ENCODE results near the gene PSMB2.
"Not testable (repeated sequence)": the region's sequence is repeated elsewhere in the genome, so short reads cannot be mapped to it uniquely, and the experiment has no call there.

DNA sequence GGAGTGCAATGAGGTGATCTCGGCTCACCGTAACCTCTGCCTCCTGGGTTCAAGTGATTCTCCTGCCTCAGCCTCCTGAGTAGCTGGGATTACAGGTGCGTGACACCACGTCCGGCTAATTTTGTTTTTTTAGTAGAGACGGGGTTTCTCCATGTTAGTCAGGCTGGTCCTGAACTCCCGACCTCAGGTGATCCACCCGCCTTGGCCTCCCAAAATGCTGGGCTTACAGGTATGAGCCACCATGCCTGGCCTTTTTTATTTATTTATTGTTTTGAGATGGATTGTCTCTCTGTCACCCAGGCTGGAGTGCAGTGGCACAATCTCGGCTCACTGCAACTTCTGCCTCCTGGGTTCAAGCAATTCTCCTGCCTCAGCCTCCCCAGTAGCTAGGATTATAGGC, 59.7 kb downstream of the PSMB2 start:
- not testable (repeated sequence) for TF ChIP-seq ZFP30 (CRISPR knock-in tag; IDR thresholded peaks at IDR 0.05); GLIS3 (CRISPR knock-in tag; IDR thresholded peaks at IDR 0.05); ESRRG (CRISPR knock-in tag; IDR thresholded peaks at IDR 0.05); ZFP3 (CRISPR knock-in tag; IDR thresholded peaks at IDR 0.05); ARNTL (CRISPR knock-in tag; IDR thresholded peaks at IDR 0.05; ENCODE audit: borderline replicate concordance, low read depth); ZNF8 (CRISPR knock-in tag; IDR thresholded peaks at IDR 0.05); TCF4 (CRISPR knock-in tag; IDR thresholded peaks at IDR 0.05; ENCODE audit: borderline replicate concordance); CSRNP3 (CRISPR knock-in tag; IDR thresholded peaks at IDR 0.05); BACH2 (CRISPR knock-in tag; IDR thresholded peaks at IDR 0.05; ENCODE audit: borderline replicate concordance); ZNF70 (CRISPR knock-in tag; IDR thresholded peaks at IDR 0.05); SNAI2 (CRISPR knock-in tag; IDR thresholded peaks at IDR 0.05)
- TF ChIP-seq, protein P1, sequence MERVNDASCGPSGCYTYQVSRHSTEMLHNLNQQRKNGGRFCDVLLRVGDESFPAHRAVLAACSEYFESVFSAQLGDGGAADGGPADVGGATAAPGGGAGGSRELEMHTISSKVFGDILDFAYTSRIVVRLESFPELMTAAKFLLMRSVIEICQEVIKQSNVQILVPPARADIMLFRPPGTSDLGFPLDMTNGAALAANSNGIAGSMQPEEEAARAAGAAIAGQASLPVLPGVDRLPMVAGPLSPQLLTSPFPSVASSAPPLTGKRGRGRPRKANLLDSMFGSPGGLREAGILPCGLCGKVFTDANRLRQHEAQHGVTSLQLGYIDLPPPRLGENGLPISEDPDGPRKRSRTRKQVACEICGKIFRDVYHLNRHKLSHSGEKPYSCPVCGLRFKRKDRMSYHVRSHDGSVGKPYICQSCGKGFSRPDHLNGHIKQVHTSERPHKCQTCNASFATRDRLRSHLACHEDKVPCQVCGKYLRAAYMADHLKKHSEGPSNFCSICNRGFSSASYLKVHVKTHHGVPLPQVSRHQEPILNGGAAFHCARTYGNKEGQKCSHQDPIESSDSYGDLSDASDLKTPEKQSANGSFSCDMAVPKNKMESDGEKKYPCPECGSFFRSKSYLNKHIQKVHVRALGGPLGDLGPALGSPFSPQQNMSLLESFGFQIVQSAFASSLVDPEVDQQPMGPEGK (CRISPR knock-in tag; IDR thresholded peaks at IDR 0.05; ENCODE audit: borderline replicate concordance): not testable (repeated sequence)

All from SK-N-SH treated with all-trans-retinoic acid at 6 μM for 48 hours (cell line).